WTC11 (cell line): ENCODE measurements around the gene EGFR.

Experiments
- ELF4 ChIP-seq: sonication (generic); formaldehyde crosslinking; IDR thresholded peaks from 2 replicates; pipeline ENCODE4 v1.8.1; 2022; ENCODE audit warnings: low read depth, mild to moderate bottlenecking, moderate library complexity, missing genetic modification reagents
- GTF2I ChIP-seq: fragments of 250-450 bp; sonication (Bioruptor Pico); conservative IDR thresholded peaks from 2 replicates; pipeline ENCODE4 v1.4.0; 2021; ENCODE audit warnings: mild to moderate bottlenecking
- JUN ChIP-seq: sonication (generic); formaldehyde crosslinking; IDR thresholded peaks from 2 replicates; pipeline ENCODE4 v1.8.0; 2023; ENCODE audit warnings: mild to moderate bottlenecking, missing genetic modification reagents
- TEAD1 ChIP-seq: sonication (generic); formaldehyde crosslinking; IDR thresholded peaks from 2 replicates; pipeline ENCODE4 v1.8.0; 2022; ENCODE audit warnings: mild to moderate bottlenecking, missing genetic modification reagents
- TEAD4 ChIP-seq: sonication (generic); formaldehyde crosslinking; IDR thresholded peaks from 2 replicates; pipeline ENCODE4 v1.8.0; 2022; ENCODE audit warnings: mild to moderate bottlenecking, missing genetic modification reagents
- TF ChIP-seq, protein P1 (sequence below): sonication (generic); formaldehyde crosslinking; conservative IDR thresholded peaks from 2 replicates; pipeline ENCODE4 v1.8.1; 2022; ENCODE audit warnings: mild to moderate bottlenecking, missing genetic modification reagents
- TF ChIP-seq, protein P2 (sequence below): fragments of 200-600 bp; IDR thresholded peaks from 2 replicates; pipeline ENCODE4 v1.8.0; 2022; ENCODE audit warnings: antibody characterized with exemption
- TF ChIP-seq, protein P3 (sequence below): sonication (generic); formaldehyde crosslinking; IDR thresholded peaks from 2 replicates; pipeline ENCODE4 v1.8.0; 2022; ENCODE audit warnings: mild to moderate bottlenecking, missing genetic modification reagents
- TF ChIP-seq, protein P4 (sequence below): sonication (generic); formaldehyde crosslinking; IDR thresholded peaks from 2 replicates; pipeline ENCODE4 v1.8.1; 2022; ENCODE audit warnings: mild to moderate bottlenecking, missing genetic modification reagents, moderate library complexity, borderline replicate concordance
- TF ChIP-seq, protein P5 (sequence below): sonication (generic); formaldehyde crosslinking; IDR thresholded peaks from 2 replicates; pipeline ENCODE4 v1.8.1; 2022; ENCODE audit warnings: low read depth, missing genetic modification reagents, borderline replicate concordance
- TF ChIP-seq, protein P6 (sequence below): sonication (generic); formaldehyde crosslinking; IDR thresholded peaks from 2 replicates; pipeline ENCODE4 v1.8.0; 2022; ENCODE audit warnings: mild to moderate bottlenecking, missing genetic modification reagents

DNA sequence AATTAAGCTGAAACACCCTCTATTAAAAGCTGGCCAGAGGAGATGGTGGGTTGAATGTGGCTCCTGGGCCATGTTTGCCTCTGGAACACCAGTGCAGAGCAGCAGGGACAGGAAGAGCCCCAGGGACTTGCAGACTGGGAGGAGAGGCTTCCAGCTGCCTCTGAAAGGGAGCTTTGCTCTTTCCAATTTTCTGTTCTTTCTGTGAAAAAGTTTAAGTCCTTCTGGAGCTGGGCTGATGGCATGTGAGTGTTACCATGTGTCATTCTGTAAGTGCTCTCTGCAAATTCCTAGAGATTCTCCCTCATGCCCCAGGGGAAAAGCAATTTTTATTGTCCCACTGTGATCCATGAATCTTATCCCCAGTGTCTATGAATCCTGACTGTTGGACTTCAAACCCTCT, 233.6 kb downstream of the EGFR start:
- TF ChIP-seq, protein P1, sequence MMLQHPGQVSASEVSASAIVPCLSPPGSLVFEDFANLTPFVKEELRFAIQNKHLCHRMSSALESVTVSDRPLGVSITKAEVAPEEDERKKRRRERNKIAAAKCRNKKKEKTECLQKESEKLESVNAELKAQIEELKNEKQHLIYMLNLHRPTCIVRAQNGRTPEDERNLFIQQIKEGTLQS (CRISPR knock-in tag): no peak
- TF ChIP-seq, protein P2, sequence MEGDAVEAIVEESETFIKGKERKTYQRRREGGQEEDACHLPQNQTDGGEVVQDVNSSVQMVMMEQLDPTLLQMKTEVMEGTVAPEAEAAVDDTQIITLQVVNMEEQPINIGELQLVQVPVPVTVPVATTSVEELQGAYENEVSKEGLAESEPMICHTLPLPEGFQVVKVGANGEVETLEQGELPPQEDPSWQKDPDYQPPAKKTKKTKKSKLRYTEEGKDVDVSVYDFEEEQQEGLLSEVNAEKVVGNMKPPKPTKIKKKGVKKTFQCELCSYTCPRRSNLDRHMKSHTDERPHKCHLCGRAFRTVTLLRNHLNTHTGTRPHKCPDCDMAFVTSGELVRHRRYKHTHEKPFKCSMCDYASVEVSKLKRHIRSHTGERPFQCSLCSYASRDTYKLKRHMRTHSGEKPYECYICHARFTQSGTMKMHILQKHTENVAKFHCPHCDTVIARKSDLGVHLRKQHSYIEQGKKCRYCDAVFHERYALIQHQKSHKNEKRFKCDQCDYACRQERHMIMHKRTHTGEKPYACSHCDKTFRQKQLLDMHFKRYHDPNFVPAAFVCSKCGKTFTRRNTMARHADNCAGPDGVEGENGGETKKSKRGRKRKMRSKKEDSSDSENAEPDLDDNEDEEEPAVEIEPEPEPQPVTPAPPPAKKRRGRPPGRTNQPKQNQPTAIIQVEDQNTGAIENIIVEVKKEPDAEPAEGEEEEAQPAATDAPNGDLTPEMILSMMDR: no peak
- TF ChIP-seq TEAD1 (no peak), GTF2I (CRISPR knock-in tag) (no peak), TEAD4 (CRISPR knock-in tag) (no peak), ELF4 (CRISPR knock-in tag) (no peak), JUN (no peak)
- TF ChIP-seq, protein P3, sequence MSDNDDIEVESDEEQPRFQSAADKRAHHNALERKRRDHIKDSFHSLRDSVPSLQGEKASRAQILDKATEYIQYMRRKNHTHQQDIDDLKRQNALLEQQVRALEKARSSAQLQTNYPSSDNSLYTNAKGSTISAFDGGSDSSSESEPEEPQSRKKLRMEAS (CRISPR knock-in tag): no peak
- TF ChIP-seq, protein P4, sequence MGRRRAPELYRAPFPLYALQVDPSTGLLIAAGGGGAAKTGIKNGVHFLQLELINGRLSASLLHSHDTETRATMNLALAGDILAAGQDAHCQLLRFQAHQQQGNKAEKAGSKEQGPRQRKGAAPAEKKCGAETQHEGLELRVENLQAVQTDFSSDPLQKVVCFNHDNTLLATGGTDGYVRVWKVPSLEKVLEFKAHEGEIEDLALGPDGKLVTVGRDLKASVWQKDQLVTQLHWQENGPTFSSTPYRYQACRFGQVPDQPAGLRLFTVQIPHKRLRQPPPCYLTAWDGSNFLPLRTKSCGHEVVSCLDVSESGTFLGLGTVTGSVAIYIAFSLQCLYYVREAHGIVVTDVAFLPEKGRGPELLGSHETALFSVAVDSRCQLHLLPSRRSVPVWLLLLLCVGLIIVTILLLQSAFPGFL: no peak
- TF ChIP-seq, protein P5, sequence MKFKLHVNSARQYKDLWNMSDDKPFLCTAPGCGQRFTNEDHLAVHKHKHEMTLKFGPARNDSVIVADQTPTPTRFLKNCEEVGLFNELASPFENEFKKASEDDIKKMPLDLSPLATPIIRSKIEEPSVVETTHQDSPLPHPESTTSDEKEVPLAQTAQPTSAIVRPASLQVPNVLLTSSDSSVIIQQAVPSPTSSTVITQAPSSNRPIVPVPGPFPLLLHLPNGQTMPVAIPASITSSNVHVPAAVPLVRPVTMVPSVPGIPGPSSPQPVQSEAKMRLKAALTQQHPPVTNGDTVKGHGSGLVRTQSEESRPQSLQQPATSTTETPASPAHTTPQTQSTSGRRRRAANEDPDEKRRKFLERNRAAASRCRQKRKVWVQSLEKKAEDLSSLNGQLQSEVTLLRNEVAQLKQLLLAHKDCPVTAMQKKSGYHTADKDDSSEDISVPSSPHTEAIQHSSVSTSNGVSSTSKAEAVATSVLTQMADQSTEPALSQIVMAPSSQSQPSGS (CRISPR knock-in tag): no peak
- TF ChIP-seq, protein P6, sequence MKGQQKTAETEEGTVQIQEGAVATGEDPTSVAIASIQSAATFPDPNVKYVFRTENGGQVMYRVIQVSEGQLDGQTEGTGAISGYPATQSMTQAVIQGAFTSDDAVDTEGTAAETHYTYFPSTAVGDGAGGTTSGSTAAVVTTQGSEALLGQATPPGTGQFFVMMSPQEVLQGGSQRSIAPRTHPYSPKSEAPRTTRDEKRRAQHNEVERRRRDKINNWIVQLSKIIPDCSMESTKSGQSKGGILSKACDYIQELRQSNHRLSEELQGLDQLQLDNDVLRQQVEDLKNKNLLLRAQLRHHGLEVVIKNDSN: no peak
